Measurements from ENCODE around the gene CXXC5. TPM values are rescaled to one million over a fixed set of nuclear protein-coding genes. Genes with fewer than 3 reads are reported as not detected.

The CXXC5 gene
- total RNA-seq, 1 donor from 2014 or later = 167 TPM

DNA sequence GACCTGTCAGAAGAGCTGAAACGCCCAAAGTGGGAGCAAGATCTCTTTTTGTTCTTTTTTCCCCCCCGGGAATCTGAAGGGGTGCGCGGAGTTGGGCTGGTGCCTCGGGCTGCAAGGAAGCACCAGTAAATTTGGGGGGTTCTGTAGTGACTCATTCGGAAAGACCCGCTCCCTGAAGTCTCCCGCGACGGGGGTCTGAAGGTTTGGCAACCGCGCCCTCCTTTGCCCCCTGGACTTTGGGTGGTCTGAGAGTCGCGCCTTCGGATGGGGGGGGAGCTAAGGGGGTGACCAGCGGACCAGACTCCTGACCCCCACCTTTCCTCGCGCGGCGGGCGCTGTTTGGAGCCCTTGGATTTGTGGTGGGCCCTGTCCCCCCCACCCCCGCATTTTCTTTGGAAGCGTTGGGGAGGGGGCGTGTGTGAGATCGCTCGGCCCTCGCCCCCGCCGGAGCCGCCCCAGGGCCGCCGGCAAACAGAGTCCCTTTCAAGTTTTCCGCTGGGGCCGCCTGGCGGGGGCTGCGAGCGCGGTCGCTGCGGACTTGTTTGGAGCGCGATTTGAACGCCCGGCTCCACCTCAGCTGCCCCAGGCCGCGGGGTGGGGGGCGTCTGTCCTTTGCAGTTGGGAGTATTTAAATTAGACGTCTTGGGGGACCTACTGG, 2.0 kb downstream of the CXXC5 start:
- Histone ChIP-seq H3K27me3 (ENCODE audit: control insufficient read depth, insufficient read depth, low read length) (no peaks in the 10 kb centered on the region), H3K36me3 (ENCODE audit: control insufficient read depth, insufficient read depth, low read length) (no peaks in the 10 kb centered on the region)
- no peak for DNase-seq (ENCODE audit: low read depth)

DNA sequence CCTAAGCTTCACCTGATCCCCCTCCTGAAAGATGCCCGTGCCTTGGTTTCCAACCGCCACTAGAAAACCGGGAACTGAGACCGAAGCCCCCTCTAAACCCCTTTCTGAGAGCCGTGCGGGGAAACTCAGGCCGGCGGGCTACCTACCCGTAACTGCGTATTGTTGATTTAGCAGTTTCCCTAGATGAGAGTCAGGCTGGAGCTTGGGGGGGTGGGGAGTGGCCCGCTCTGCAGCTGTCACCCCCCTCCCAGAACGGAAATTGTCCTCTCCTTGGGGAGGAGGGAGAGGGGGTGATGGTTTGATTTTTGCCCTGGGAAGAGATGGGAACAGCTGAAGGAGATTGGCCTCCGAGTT, 2.5 kb downstream of the CXXC5 start:
- TF ChIP-seq, protein P1, sequence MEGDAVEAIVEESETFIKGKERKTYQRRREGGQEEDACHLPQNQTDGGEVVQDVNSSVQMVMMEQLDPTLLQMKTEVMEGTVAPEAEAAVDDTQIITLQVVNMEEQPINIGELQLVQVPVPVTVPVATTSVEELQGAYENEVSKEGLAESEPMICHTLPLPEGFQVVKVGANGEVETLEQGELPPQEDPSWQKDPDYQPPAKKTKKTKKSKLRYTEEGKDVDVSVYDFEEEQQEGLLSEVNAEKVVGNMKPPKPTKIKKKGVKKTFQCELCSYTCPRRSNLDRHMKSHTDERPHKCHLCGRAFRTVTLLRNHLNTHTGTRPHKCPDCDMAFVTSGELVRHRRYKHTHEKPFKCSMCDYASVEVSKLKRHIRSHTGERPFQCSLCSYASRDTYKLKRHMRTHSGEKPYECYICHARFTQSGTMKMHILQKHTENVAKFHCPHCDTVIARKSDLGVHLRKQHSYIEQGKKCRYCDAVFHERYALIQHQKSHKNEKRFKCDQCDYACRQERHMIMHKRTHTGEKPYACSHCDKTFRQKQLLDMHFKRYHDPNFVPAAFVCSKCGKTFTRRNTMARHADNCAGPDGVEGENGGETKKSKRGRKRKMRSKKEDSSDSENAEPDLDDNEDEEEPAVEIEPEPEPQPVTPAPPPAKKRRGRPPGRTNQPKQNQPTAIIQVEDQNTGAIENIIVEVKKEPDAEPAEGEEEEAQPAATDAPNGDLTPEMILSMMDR (IDR thresholded peaks at IDR 0.05; ENCODE audit: insufficient read depth, low read length, poor library complexity, severe bottlenecking) = no peak
- Histone ChIP-seq H3K36me3 (ENCODE audit: control insufficient read depth, insufficient read depth, low read length) (no peaks in the 10 kb centered on the region), H3K4me3 (ENCODE audit: low read depth, low read length) (peak overlapping the region; percentile 87), H3K27me3 (ENCODE audit: control insufficient read depth, insufficient read depth, low read length) (no peaks in the 10 kb centered on the region)
- DNase-seq (ENCODE audit: low read depth) = no peak

More for the DNA sequence above, 2.0 kb downstream of the CXXC5 start:
- TF ChIP-seq, protein P1 (IDR thresholded peaks at IDR 0.05; ENCODE audit: insufficient read depth, low read length, poor library complexity, severe bottlenecking) = peak; percentile 38
- peak overlapping the region; percentile 87 for H3K4me3 ChIP-seq (ENCODE audit: low read depth, low read length)

DNA sequence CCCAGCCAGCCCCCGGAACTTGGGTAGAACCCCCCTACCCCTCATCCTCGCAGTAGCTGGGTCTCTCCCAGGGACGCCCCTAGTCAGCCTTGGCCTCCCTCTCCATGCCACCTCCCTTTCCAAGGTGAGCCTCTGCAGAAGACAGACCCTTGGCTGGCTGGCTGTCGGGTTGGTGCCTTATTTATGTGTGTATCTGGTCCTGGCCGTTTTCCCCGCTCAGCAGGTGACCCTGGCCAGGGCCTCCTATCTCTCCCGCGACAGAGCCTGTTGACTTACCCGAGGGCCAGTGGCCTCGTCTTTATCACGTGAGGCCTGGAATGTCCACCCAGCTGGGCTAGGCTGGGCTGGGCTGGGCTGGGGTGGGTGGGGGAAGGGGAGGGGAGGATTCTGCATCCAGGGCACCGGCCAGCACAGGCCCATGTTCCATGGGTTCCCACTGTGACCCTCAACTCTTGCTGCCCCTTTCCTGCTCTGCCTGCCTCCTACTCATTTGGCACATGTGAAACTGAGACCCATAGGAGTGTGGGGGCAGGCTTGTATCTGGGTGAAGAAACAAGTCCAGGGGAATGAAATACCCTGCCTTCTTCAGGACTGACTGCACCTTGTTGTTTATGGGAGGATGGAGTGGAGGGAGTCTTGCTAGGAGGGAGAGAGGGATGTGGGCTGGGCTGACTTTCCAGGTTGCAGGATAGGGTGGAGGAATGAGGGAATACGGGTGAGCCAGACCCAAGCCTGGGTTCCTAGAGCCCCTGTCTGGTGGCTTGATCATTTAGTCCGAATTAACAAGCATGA, 3.1 kb downstream of the CXXC5 start:
- Histone ChIP-seq H3K4me3 (ENCODE audit: low read depth, low read length) (peak overlapping the region; percentile 87), H3K36me3 (ENCODE audit: control insufficient read depth, insufficient read depth, low read length) (no peaks in the 10 kb centered on the region), H3K27me3 (ENCODE audit: control insufficient read depth, insufficient read depth, low read length) (no peaks in the 10 kb centered on the region)
- DNase-seq (ENCODE audit: low read depth) = no peak
- TF ChIP-seq, protein P1 (IDR thresholded peaks at IDR 0.05; ENCODE audit: insufficient read depth, low read length, poor library complexity, severe bottlenecking) = no peak

DNA sequence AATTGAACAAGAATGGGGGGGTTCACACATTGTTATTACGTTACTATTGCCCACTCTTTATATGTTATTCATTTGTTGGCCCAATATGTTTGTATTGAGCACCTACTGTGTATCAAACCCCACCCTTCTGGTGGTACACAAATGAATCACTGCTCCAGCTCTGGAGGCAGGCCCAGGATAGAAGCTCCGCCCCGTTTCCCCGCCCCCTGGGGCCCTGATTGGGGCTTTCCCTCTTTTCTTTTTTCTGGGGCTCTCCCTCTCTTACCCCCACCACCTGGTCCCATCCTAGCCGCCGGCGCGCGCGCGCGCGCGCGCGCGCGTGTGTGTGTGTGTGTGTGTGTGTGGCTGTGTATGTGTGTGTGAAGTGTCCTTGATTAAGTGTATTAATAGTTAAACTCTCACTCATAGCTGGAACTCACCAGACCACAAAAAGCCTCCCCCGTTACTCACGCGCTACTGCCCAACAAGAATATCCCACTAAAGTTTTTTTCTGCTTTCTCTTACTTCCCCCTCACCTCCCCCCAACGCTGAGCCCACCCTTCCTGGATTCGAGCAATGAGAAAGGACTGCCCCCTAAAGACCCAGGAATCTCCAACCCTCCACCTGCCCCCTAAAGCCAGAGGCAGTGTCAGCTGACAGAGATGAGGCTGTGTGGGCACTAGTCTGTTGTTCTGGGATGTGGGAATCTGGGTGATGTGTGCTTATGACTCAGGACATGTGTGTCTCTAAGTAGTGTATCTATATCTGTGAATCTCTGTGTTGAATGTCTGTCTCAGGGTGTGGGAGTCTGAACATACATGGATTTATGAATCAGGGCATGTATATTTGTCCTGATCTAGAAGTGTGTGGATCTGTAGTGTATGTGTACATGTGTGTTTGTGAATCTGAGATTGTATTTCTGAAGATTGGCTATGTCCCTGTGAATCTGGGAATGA, 4.0 kb downstream of the CXXC5 start:
- TF ChIP-seq, protein P1 (IDR thresholded peaks at IDR 0.05; ENCODE audit: insufficient read depth, low read length, poor library complexity, severe bottlenecking) = no peak
- peak; percentile 91 for DNase-seq (ENCODE audit: low read depth)
- Histone ChIP-seq H3K27me3 (ENCODE audit: control insufficient read depth, insufficient read depth, low read length) (no peaks in the 10 kb centered on the region), H3K4me3 (ENCODE audit: low read depth, low read length) (peak overlapping the region; percentile 87), H3K36me3 (ENCODE audit: control insufficient read depth, insufficient read depth, low read length) (peaks cover 1% of the 10 kb centered on the region)

DNA sequence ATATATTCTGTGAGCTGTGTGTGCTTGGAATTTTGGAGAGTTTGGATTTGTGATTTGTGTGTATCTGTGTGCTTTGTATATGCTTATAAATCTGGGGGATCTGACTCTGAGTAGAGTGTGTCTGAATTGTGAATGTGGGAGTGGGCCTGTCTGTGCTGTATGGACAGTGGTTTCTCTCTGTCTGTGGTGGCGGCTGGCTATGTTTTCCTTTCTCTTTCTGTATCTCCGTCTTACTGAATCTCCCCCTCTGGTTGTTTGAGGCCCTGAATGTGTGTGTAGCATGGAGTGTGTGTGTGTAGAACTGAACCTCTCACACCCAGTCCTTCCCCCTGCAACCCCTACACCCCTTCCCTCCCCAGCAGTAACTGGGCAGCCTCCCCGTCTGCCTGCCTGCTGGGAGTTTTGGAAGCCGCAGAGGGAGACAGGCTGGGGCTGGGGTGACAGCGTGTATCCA, 4.7 kb downstream of the CXXC5 start:
- TF ChIP-seq, protein P1 (IDR thresholded peaks at IDR 0.05; ENCODE audit: insufficient read depth, low read length, poor library complexity, severe bottlenecking) = no peak
- peak overlapping the region; percentile 12 for H3K4me3 ChIP-seq (ENCODE audit: low read depth, low read length)
- no peak for DNase-seq (ENCODE audit: low read depth)
- peaks cover 2% of the 10 kb centered on the region for H3K36me3 ChIP-seq (ENCODE audit: control insufficient read depth, insufficient read depth, low read length)
- no peaks in the 10 kb centered on the region for H3K27me3 ChIP-seq (ENCODE audit: control insufficient read depth, insufficient read depth, low read length)

All from kidney epithelial cell (primary cell).